ENCODE data around the gene RNF130. TPM values are rescaled to one million over a fixed set of nuclear protein-coding genes. Genes with fewer than 3 reads are reported as not detected.

Gene RNF130
- total RNA-seq, 1 donor from 2014 or later, result 109 TPM

DNA sequence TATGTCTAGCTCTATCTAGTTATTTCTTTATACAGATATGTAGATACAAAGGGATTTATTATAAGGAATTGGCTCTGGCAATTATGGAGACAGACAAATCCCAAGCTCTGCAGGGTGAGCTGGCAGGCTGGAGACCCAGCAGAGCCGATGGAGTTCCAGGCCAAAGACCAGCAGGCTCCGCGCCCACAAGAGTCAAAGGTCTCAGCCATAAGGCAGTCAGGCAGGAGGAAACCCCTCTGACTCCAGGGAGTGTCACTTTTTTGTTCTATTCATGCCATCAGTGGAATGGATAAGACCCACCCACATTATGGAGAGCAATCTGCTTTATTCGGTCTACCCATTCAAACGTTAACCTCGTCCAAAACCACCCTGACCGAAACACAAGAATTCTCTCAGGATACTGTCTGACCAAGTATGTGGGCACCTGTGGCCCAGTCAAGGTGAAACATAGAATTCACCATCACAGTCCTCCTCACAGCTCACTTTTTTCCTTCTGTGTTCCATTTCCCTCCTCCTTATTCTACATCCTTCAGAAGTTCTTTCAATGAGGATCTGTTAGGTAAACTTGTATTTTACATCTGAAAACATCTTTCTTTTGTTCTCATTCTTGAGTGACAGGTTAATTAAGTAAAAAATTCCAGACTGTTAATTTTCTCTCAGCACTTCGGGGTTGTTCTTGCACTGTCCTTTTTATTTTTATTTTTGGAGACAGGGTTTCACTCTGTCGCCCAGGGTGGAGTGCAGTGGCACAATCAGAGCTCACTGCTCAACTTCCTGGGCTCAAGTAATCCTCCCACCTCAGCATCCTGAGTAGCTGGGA lies 21.2 kb downstream of the RNF130 start:
- H3K36me3 ChIP-seq, result no peaks in the 10 kb centered on the region
- H3K4me3 ChIP-seq, result no peak overlapping the region
- H3K9me3 ChIP-seq, result no peaks in the 10 kb centered on the region
- intact Hi-C loops (cut with DNase I), result no loop called here
- no peak overlapping the region for H3K27ac ChIP-seq
- TF ChIP-seq, protein P1, sequence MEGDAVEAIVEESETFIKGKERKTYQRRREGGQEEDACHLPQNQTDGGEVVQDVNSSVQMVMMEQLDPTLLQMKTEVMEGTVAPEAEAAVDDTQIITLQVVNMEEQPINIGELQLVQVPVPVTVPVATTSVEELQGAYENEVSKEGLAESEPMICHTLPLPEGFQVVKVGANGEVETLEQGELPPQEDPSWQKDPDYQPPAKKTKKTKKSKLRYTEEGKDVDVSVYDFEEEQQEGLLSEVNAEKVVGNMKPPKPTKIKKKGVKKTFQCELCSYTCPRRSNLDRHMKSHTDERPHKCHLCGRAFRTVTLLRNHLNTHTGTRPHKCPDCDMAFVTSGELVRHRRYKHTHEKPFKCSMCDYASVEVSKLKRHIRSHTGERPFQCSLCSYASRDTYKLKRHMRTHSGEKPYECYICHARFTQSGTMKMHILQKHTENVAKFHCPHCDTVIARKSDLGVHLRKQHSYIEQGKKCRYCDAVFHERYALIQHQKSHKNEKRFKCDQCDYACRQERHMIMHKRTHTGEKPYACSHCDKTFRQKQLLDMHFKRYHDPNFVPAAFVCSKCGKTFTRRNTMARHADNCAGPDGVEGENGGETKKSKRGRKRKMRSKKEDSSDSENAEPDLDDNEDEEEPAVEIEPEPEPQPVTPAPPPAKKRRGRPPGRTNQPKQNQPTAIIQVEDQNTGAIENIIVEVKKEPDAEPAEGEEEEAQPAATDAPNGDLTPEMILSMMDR (IDR thresholded peaks at IDR 0.05), result no peak
- ATAC-seq (no peak), DNase-seq (no peak)
- H3K27me3 ChIP-seq, result no peaks in the 10 kb centered on the region
- peaks cover 32% of the 10 kb centered on the region for H3K4me1 ChIP-seq

DNA sequence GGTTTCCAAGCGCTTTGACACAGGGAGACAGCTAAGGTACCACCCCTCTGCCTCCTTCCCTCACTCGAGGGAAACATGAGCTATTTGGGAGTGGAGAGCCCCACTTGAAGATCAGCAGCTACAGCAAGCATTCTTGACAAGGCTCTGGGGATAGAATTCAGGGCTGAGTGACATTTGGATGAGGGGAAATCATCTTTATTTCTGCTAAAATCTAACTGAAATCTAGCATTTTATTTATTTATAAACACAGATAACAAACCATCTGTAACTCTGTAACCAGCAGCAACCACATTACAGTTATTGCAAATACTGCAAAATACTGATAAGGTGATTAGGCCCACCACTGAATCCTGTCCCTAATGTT lies 22.4 kb downstream of the RNF130 start:
- H3K36me3 ChIP-seq, result no peaks in the 10 kb centered on the region
- H3K4me3 ChIP-seq, result no peak overlapping the region
- H3K9me3 ChIP-seq, result no peaks in the 10 kb centered on the region
- peaks cover 32% of the 10 kb centered on the region for H3K4me1 ChIP-seq
- intact Hi-C loops (cut with DNase I), result no loop called here
- ATAC-seq (peak; percentile 64), DNase-seq (no peak)
- H3K27me3 ChIP-seq, result no peaks in the 10 kb centered on the region
- H3K27ac ChIP-seq, result no peak overlapping the region
- TF ChIP-seq, protein P1 (IDR thresholded peaks at IDR 0.05), result no peak

DNA sequence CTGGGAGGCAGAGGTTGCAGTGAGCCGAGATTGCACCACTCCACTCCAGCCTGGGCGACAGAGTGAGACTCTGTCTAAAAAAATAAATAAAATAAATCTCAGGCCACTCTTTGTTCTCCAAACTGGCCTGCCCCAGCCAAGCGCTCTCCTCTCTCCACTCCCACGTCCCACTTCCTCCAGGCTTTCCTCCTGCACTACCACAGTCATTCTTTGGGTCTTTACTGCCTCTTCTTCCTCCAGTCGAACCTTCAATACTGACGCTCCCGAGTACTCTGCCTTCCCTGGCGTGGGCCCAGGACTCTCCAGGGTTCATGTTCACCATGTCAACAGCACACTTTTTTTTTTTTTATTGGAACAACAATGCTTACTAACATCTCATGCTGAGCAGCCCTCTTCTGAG lies 23.9 kb downstream of the RNF130 start:
- intact Hi-C loops (cut with DNase I), result no loop called here
- Histone ChIP-seq H3K27ac (no peak overlapping the region), H3K4me1 (peaks cover 32% of the 10 kb centered on the region), H3K36me3 (no peaks in the 10 kb centered on the region), H3K9me3 (no peaks in the 10 kb centered on the region), H3K4me3 (no peak overlapping the region), H3K27me3 (no peaks in the 10 kb centered on the region)
- ATAC-seq, result peak; percentile 75
- peak; percentile 77 for DNase-seq
- TF ChIP-seq, protein P1 (IDR thresholded peaks at IDR 0.05), result no peak

DNA sequence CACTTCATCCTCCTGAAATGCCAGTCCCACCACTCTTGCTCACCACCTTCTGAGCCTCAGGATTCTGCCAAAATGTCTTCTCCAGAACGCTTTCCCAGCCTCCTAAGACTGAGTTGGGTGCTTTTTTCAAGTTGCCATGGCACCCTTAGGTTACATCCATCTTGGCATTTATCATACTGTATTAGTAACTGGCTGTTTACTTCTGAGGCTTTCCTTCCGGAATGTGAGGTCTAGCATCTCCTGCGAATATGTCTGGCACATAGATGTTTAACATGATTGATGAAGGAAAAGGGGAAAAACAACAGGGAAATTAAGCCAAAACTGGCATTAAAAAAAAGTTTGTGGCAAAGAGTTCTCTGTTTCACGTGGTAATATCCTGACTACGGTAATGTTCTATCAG lies 24.9 kb downstream of the RNF130 start:
- Histone ChIP-seq H3K4me1 (peaks cover 32% of the 10 kb centered on the region), H3K27me3 (no peaks in the 10 kb centered on the region), H3K27ac (no peak overlapping the region), H3K9me3 (no peaks in the 10 kb centered on the region), H3K4me3 (no peak overlapping the region), H3K36me3 (no peaks in the 10 kb centered on the region)
- DNase-seq, result no peak
- ATAC-seq, result no peak
- intact Hi-C loops (cut with DNase I), result no loop called here
- TF ChIP-seq, protein P1 (IDR thresholded peaks at IDR 0.05), result no peak

DNA sequence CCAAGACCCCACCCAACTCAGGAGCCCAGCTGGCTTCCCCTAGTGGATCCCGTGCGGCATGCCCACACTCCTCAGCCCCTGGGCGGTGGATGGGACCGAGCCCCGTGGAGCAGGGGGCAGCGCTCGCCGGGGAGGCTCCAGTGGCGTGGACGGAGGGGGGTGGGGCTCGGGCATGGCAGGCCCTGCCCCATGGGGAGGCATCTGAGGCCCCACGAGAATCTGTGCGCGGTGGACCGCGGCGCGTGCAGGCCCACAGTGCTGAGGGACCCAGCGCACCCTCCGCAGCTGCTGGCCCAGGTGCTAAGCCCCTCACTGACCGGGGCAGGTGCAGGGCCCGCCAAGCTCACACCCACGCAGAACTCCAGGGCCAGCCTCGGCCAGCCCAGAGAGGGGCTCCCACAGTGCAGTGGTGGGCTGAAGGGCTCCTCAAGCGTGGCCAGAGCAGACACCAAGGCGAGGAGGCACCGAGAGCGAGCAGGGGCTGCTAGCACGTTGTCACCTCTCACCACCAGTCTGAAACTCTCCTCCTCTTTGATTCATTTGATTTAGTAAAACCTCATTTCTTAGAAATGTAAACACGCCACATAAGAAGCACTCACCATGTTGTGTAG lies 25.6 kb downstream of the RNF130 start:
- Histone ChIP-seq H3K36me3 (no peaks in the 10 kb centered on the region), H3K4me3 (no peak overlapping the region), H3K9me3 (no peaks in the 10 kb centered on the region), H3K4me1 (peaks cover 32% of the 10 kb centered on the region), H3K27ac (no peak overlapping the region), H3K27me3 (no peaks in the 10 kb centered on the region)
- peak; percentile 31 for ATAC-seq
- peak; percentile 63 for DNase-seq
- intact Hi-C loops (cut with DNase I), result no loop called here
- TF ChIP-seq, protein P1 (IDR thresholded peaks at IDR 0.05), result no peak
